Midbrain (tissue), 1 donor: ENCODE results near the gene BEND3.
"Not testable (repeated sequence)": the region's sequence is repeated elsewhere in the genome, so short reads cannot be mapped to it uniquely, and the experiment has no call there.

Experiments
- DNase-seq: peaks from one replicate; lab custom pipeline; 2025; lab: John Stamatoyannopoulos, UW

BEND3 gene

DNA sequence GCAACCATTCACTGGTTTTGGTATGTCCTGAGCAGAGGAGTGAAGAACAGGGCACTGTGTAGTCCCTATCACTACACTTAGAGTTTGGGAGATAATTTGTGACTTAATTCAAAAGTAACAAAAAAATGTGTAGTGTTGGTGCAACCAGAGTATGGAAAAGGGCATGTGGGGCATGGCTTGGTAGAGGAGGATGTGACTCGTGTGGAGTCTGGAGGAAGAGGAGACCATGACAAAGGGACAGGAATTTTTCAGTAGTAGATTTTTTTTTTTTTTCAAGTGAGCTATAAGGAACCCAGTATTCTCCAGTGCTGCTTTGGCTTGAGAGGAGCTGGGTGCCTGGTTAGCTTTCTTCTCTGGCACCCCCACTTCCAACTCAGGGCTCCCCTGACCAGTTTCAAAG lies 82.2 kb downstream of the BEND3 start:
- DNase-seq: no peak

DNA sequence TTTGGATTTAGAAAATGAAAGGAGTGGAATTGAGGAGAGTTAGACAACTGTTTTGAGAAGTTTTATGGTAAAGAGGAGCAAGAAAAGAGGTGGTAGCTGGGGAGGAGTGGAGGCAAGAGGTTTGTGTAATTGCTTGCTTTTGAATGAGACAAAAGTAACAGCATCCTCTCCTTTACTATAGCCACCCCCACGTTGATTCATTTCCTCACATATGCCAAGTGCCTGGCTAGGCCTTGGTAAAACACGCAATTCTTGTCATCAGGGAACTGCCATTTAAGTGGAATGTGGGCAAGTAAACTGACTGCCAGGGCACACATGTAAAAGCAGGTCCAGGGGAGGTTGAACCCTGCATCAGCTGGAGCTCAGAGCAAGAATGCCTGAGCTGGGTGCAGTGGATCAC lies 83.3 kb downstream of the BEND3 start:
- DNase-seq: no peak

DNA sequence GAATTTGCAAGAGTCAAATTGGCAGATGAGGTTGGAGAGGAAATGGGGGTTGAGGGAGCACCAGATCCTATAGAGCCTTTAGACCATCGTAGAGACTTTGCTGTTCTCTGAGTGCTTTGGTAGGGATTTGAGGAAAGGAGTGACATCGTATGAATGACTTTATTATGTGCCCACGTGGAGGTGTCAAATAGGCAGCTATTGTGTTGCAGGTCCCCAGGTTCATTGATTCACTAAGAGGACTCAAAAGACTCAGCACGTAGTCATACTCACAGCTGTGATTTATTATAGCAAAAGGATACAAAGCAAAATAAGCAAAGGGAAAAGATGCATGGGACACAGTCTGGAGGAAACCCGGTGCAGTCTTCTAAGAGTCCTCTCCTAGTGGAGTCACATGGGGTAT lies 85.2 kb downstream of the BEND3 start:
- no peak for DNase-seq

DNA sequence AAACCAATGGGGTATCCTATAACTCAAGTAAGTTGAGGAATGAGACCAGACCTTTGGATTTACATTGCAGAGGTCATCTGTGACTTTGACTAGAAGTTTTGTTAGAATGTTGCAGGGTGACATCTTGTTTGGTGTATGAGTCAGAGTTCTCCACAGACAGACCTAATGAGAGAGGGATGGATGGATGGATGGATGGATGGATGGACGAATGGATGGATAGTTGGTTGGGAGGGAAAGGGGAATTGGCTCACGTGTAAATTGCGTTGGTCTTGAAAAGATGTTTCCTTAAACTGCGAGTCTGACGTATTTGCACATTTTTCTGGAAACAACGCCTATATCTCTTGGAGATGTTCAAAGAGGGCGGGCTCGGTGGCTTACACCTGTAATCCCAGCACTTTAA lies 88.3 kb downstream of the BEND3 start:
- no peak for DNase-seq

DNA sequence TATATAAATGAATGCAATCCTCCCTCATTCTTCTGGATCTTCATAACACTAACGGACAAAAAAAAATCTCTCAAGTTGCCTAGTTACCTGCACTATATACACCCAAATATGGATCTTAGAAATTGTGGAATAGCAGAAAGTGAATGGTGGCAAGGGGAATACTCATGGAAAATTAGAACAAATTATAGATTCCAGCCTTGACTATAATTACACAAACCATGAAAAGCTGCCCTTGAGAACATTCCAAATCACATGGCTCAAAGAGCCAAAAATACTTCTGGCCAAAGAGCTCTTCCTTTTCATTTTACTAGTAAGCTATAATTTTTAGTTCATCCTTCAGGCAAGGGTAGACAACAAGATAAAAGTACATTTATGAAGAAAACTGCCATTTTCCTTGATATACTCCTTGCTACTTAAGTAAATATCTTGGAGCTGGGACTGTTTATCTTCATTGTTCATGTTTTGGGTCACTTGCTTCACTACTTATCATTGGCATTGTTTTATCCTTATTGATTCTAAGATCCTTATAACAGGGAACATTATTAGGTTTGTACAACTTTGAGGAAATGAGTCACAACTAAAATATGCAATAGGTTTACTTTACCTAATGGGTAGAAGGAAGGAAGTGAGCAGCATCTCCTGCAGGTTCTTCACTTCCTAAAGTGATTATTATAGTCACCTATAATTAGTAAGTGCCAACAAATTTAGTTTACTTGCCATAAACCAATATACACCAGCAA lies 93.7 kb downstream of the BEND3 start:
- no peak for DNase-seq

DNA sequence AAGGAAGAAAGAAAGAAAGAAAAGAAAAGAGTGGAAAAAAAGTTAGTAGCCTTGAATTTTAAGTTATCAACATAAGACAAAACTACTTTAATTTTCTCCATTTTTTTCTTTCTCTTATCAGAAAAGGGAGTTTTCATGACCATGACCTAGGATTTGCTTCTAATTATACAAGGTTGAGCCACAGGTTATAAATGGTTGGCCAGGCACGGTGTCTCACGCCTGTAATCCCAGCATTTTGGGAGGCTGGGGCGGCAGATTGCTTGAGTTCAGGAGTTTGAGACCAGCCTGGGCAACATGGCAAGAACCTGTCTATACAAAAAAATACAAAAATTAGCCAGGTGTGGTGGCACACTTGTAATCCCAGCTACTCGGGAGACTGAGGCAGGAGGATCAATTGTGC lies 95.1 kb downstream of the BEND3 start:
- no peak for DNase-seq

DNA sequence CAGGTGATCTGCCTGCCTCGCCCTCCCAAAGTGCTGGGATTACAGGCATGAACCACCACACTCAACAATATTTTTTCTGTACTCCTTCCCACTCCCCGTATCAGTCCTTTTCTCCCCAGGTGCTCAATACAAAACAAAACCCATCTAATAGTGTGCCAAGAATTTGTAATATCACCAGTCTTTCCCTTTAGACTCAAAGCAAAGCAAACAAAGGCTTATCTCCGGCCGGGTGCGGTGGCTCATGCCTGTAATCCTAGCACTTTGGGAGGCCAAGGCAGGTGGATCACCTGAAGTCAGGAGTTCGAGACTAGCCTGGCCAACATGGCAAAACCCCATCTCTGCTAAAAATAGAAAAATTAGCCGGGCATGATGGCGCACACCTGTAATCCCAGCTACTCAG lies 95.7 kb downstream of the BEND3 start:
- not testable (repeated sequence) for DNase-seq

DNA sequence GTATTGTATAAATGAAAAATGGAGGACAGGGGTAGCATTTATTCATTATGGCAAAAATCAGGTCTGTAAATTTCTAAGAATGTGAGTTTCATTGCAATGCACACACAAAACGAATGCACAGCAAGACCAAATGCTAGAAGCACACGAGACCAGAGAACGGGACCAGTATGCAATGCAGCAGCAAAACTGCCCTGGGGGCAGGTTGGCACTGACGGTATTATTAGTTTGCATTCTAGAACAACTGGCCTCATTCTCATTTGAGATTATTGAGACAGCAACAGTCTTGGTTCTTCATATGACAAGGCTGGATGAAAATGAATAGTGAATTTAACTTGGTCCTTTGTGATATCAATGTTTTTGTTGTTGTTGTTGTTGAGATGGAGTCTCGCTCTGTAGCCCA lies 96.3 kb downstream of the BEND3 start:
- no peak for DNase-seq
